DND-41 (cell line): ENCODE data around the gene FAM120AOS.

ENCODE experiments used
- ATAC-seq: fragments of 200-7000 bp; cut with Tn5 transposase; 3 replicates; pipeline ENCODE4 v1.9.1; 2021; ENCODE audit warnings: low read depth; ENCODE audit not compliant: insufficient read depth
- DNase-seq: peaks from one replicate; pipeline ENCODE4 v3.0.0-alpha.2; 2020
- H2AFZ ChIP-seq: 2 replicates; pipeline ENCODE4 v1.6.0; 2012; ENCODE audit warnings: low read depth, low read length
- H3K27ac ChIP-seq: 2 replicates; pipeline ENCODE4 v1.5.1; 2012; ENCODE audit warnings: low read length, inconsistent platforms
- H3K27me3 ChIP-seq: fragments of 200-600 bp; sonication (generic); 2 replicates; pipeline ENCODE4 v1.6.0; 2012; ENCODE audit warnings: low read length, mild to moderate bottlenecking, inconsistent platforms; ENCODE audit not compliant: insufficient read depth, poor library complexity
- H3K36me3 ChIP-seq: 2 replicates; pipeline ENCODE4 v1.5.1; 2012; ENCODE audit warnings: low read length, inconsistent platforms; ENCODE audit not compliant: insufficient read depth
- H3K4me1 ChIP-seq: 2 replicates; pipeline ENCODE4 v1.5.1; 2012; ENCODE audit warnings: mild to moderate bottlenecking, low read length; ENCODE audit not compliant: insufficient read depth
- H3K4me2 ChIP-seq: 2 replicates; pipeline ENCODE4 v1.6.0; 2012; ENCODE audit warnings: mild to moderate bottlenecking, moderate library complexity, low read length, inconsistent platforms; ENCODE audit not compliant: insufficient read depth
- H3K4me3 ChIP-seq, 2 experiments: fragments of 200-600 bp in 1 of 2; shearing (Covaris generic) in 1 of 2; 2 replicates each; pipeline ENCODE4 v1.5.1; 2012 to 2016; ENCODE audit warnings: inconsistent platforms in 2 of 2, low read length in 2 of 2, mild to moderate bottlenecking in 2 of 2, low read depth in 1 of 2, moderate library complexity in 1 of 2
- H3K79me2 ChIP-seq: 2 replicates; pipeline ENCODE4 v1.6.0; 2012; ENCODE audit warnings: low read length, inconsistent platforms; ENCODE audit not compliant: insufficient read depth
- H3K9ac ChIP-seq: 2 replicates; pipeline ENCODE4 v1.6.0; 2012; ENCODE audit warnings: low read depth, mild to moderate bottlenecking, inconsistent platforms, low read length, moderate library complexity
- H3K9me3 ChIP-seq: 2 replicates; pipeline ENCODE4 v1.5.1; 2012; ENCODE audit warnings: low read length, moderate library complexity, mild to moderate bottlenecking, inconsistent platforms; ENCODE audit not compliant: insufficient read depth, severe bottlenecking
- H4K20me1 ChIP-seq: 2 replicates; pipeline ENCODE4 v1.6.0; 2012; ENCODE audit warnings: low read length; ENCODE audit not compliant: insufficient read depth
- EZH2 ChIP-seq: IDR thresholded peaks from 3 replicates; pipeline ENCODE4 v1.6.1; 2012; ENCODE audit warnings: borderline replicate concordance, low read depth, mild to moderate bottlenecking, moderate library complexity, low read length, inconsistent platforms; ENCODE audit not compliant: severe bottlenecking
- TF ChIP-seq, protein P1 (sequence below): IDR thresholded peaks from 2 replicates; pipeline ENCODE4 v1.5.1; 2012; ENCODE audit warnings: borderline replicate concordance, low read length, moderate library complexity, mild to moderate bottlenecking; ENCODE audit not compliant: poor library complexity, severe bottlenecking; ENCODE audit errors: extremely low read depth

FAM120AOS gene

GRCh38 chr9:93397661-93398373, 55.6 kb downstream of the FAM120AOS start:
- no peak overlapping the region for H2AFZ ChIP-seq
- no peaks in the 10 kb centered on the region for H3K4me1 ChIP-seq
- ATAC-seq = no peak
- no peaks in the 10 kb centered on the region for H3K79me2 ChIP-seq
- no peak overlapping the region for H3K4me3 ChIP-seq
- no peak overlapping the region for H3K9ac ChIP-seq
- H3K27ac ChIP-seq = no peak overlapping the region
- no peak for DNase-seq
- no peaks in the 10 kb centered on the region for H3K9me3 ChIP-seq
- TF ChIP-seq EZH2 = no peak
- TF ChIP-seq, protein P1, sequence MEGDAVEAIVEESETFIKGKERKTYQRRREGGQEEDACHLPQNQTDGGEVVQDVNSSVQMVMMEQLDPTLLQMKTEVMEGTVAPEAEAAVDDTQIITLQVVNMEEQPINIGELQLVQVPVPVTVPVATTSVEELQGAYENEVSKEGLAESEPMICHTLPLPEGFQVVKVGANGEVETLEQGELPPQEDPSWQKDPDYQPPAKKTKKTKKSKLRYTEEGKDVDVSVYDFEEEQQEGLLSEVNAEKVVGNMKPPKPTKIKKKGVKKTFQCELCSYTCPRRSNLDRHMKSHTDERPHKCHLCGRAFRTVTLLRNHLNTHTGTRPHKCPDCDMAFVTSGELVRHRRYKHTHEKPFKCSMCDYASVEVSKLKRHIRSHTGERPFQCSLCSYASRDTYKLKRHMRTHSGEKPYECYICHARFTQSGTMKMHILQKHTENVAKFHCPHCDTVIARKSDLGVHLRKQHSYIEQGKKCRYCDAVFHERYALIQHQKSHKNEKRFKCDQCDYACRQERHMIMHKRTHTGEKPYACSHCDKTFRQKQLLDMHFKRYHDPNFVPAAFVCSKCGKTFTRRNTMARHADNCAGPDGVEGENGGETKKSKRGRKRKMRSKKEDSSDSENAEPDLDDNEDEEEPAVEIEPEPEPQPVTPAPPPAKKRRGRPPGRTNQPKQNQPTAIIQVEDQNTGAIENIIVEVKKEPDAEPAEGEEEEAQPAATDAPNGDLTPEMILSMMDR = no peak
- H3K4me2 ChIP-seq = no peak overlapping the region
- H3K36me3 ChIP-seq = no peaks in the 10 kb centered on the region
- H4K20me1 ChIP-seq = no peaks in the 10 kb centered on the region
- H3K27me3 ChIP-seq = peaks cover 6% of the 10 kb centered on the region
